ENCODE measurements around the gene EFEMP1.

EFEMP1 gene

GRCh38 chr2:55923091-55923981, at the start of gene EFEMP1:
EFEMP1 (minus strand) TSS chr2:55923782; CDS start chr2:55922440, 1,342 bp downstream.
- DNase-seq: no peak

GRCh38 chr2:55970500-55970899, 46.9 kb upstream of the EFEMP1 start:
- no peak for DNase-seq

GRCh38 chr2:55968941-55969340, 45.4 kb upstream of the EFEMP1 start:
- no peak for DNase-seq

- DNase-seq: no peak
Measured at GRCh38 chr2:55966401-55967118, 43.0 kb upstream of the EFEMP1 start.

- DNase-seq: no peak
Measured at GRCh38 chr2:55965966-55966365, 42.4 kb upstream of the EFEMP1 start.

GRCh38 chr2:55965276-55965675, 41.7 kb upstream of the EFEMP1 start:
- no peak for DNase-seq

- no peak for DNase-seq
Measured at GRCh38 chr2:55962915-55963314, 39.3 kb upstream of the EFEMP1 start.

- DNase-seq: no peak
Measured at GRCh38 chr2:55961318-55961911, 37.8 kb upstream of the EFEMP1 start.

- no peak for DNase-seq
Measured at GRCh38 chr2:55958756-55959155, 35.2 kb upstream of the EFEMP1 start.

GRCh38 chr2:55957142-55957541, 33.6 kb upstream of the EFEMP1 start:
- no peak for DNase-seq

GRCh38 chr2:55954306-55955035, 30.9 kb upstream of the EFEMP1 start:
- DNase-seq: no peak

- no peak for DNase-seq
Measured at GRCh38 chr2:55952415-55952814, 28.8 kb upstream of the EFEMP1 start.

GRCh38 chr2:55951533-55951932, 28.0 kb upstream of the EFEMP1 start:
- DNase-seq: no peak

GRCh38 chr2:55949613-55950012, 26.0 kb upstream of the EFEMP1 start:
- no peak for DNase-seq

GRCh38 chr2:55949211-55949610, 25.6 kb upstream of the EFEMP1 start:
- DNase-seq: no peak

- no peak for DNase-seq
Measured at GRCh38 chr2:55948176-55948923, 24.8 kb upstream of the EFEMP1 start.

- DNase-seq: no peak
Measured at GRCh38 chr2:55947752-55948151, 24.2 kb upstream of the EFEMP1 start.

- DNase-seq: no peak
Measured at GRCh38 chr2:55946793-55947192, 23.2 kb upstream of the EFEMP1 start.

GRCh38 chr2:55943466-55943865, 19.9 kb upstream of the EFEMP1 start:
- DNase-seq: no peak

GRCh38 chr2:55936351-55936750, 12.8 kb upstream of the EFEMP1 start:
- no peak for DNase-seq

- no peak for DNase-seq
Measured at GRCh38 chr2:55934337-55934736, 10.8 kb upstream of the EFEMP1 start.

GRCh38 chr2:55932843-55933242, 9.3 kb upstream of the EFEMP1 start:
- no peak for DNase-seq

All from NCI-H1436 treated with DMSO at 0.1 percent for 48 hours (cell line).